GM10248 (cell line): ENCODE results near the gene HOXA6.

Experiments used
- CTCF ChIA-PET: fragments of 300-600 bp; sonication (Branson Sonifier 250); formaldehyde crosslinking; extraction: SDS; loops from one replicate; lab custom pipeline; 2021; ENCODE audit warnings: antibody characterized with exemption; lab: Yijun Ruan, JAX
- POLR2A ChIA-PET: fragments of 350-650 bp; sonication (Branson Sonifier 250); formaldehyde crosslinking; extraction: SDS; loops from one replicate; lab custom pipeline; 2020; ENCODE audit warnings: antibody characterized with exemption; lab: Yijun Ruan, JAX
- DNase-seq: peaks from one replicate; pipeline ENCODE4 v3.0.0; 2012; ENCODE audit errors: extremely low spot score
- TF ChIP-seq, protein P1 (sequence below): IDR thresholded peaks from 2 replicates; pipeline ENCODE4 v1.5.1; 2012; ENCODE audit warnings: mild to moderate bottlenecking, low read depth; ENCODE audit errors: extremely low read depth, missing control alignments, control extremely low read depth

HOXA6 gene

GRCh38 chr7:27110186-27111031 lies 37.2 kb downstream of the HOXA6 start:
- DNase-seq = no peak
- CTCF ChIA-PET = interaction anchor here (0.9 to 1.2 kb wide), 4 partner anchors 9 to 86 kb away, joined by 3 to 4 read pairs (median 3); partner anchors contain the start of gene HOXA4
- POLR2A ChIA-PET = no interaction called here
- TF ChIP-seq, protein P1, sequence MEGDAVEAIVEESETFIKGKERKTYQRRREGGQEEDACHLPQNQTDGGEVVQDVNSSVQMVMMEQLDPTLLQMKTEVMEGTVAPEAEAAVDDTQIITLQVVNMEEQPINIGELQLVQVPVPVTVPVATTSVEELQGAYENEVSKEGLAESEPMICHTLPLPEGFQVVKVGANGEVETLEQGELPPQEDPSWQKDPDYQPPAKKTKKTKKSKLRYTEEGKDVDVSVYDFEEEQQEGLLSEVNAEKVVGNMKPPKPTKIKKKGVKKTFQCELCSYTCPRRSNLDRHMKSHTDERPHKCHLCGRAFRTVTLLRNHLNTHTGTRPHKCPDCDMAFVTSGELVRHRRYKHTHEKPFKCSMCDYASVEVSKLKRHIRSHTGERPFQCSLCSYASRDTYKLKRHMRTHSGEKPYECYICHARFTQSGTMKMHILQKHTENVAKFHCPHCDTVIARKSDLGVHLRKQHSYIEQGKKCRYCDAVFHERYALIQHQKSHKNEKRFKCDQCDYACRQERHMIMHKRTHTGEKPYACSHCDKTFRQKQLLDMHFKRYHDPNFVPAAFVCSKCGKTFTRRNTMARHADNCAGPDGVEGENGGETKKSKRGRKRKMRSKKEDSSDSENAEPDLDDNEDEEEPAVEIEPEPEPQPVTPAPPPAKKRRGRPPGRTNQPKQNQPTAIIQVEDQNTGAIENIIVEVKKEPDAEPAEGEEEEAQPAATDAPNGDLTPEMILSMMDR = no peak

DNA sequence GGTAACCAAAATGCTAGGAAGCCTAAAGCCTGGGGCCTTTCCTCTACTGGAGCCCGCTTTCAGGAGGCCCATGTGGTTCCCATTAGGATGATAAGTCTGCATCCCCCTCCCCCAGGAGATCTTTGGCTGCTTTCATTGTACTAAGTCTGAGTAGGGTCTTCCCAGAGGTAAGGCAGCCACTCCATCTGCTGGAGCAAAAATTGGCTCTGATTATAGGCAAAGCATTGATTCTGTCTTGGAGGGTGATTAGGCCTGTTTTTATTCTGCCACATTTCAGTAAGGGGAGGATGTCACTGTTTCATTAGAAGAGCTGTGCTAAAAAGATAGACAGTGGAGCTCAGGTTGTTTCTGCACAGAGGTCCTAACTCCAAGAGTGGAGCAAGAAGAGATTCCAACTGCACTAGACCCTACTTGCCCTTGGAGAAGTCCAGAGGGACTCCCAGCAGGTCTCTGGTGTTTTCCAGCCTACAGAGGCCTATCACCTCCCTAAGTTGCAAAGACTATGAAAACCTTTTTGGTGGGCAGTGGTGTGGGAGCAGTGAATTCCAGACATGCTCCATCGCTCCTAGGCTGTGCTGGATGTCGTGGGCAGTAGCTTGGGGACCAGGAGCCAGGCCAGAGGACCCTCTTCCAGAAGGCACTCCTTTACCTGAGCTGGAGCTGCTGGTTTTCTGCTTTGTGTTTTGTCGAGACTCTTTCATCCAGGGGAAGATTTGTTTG lies 37.9 kb downstream of the HOXA6 start:
- CTCF ChIA-PET = interaction anchor here (0.9 to 1.2 kb wide), 3 partner anchors 9 to 427 kb away, joined by 3 read pairs; partner anchors contain the start of gene HOXA4
- POLR2A ChIA-PET = no interaction called here
- DNase-seq = no peak
- TF ChIP-seq, protein P1 = no peak

DNA sequence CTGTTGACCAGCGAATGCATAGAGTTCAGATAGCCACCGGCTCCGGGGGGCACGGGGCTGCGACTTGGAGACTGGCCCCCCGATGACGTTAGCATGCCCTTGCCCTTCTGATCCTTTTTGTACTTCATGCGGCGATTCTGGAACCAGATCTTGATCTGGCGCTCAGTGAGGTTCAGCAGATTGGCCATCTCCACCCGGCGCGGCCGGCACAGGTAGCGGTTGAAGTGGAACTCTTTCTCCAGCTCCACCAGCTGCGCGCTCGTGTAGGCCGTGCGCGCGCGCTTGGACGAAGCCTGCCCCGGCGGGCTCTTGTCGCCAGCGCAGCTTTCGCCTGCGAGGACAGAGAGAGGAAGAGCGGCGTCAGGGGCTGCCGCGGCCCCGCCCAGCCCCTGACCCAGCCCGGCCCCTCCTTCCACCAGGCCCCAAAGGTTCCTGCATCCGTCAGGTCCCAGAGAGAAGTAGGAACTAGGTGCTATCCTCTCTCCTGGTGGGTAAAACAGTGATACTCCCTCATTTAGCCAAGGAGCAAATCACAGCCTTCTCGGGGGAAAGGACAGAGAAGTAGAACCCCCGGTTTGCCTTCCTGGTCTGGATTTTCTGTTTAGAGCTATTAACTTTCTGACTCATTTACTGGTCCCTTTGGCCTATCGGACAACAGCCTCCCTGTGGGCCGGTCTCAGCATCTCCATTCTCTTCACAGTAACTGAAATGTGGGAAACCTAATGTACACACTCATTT lies 39.0 kb downstream of the HOXA6 start:
- ChIA-PET CTCF (interaction anchor here (0.7 to 1.1 kb wide), 3 partner anchors 9 to 426 kb away, joined by 3 read pairs; no protein-coding TSS in a partner anchor), POLR2A (no interaction called here)
- TF ChIP-seq, protein P1 = no peak
- DNase-seq = no peak

DNA sequence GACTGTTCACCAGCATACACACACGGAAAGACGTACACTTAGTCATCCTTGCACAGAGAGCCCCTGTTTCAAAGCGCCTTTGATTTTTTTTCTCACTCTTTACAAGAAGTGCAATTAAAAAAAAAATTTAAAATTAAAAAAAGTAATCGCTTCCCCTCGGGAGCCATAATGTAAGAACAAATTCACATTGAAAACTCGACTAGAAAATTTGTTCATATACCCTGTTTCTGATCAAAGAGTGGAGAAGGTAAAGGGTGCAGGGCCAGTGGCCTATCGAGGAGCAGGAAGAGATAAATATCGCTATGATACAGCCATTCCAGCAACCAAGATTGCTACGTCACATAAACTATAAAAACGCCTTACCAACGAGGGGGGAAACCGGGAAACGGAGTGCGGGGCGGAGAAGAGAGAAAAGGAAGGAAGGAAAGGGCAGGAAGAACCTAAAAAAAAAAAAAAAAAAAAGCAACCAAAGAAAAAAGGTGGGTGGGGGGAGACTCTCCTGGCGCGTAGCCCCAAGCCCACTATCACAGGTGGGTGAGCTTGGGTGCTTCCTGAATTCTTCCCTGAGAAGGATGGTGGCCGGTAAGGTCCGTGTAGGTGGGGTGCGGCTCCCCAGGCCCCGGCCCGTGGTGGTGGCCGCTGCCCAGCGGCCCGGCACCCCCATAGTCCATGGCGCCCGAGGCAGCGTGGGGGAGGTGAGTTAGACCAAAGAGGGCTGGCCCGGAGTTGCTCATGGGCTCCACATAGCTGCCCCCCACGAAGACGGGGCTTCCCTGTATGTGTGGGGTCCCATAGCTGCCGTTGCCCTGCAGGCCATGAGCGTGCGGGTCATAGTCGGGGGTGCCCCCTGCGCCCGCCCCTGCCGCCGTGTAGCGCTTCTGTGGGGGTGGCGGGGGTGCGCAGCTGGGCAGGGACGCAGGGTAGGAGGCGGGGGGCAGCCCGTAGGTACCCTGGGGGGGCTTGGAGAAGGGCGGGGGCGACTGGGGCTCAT lies 39.9 kb downstream of the HOXA6 start:
- no peak for DNase-seq
- CTCF ChIA-PET = interaction anchor here (0.7 kb wide), 1 partner anchor 9 kb away, joined by 3 read pairs; no protein-coding TSS in a partner anchor
- POLR2A ChIA-PET = no interaction called here
- TF ChIP-seq, protein P1 = no peak

GRCh38 chr7:27106901-27107240 lies 40.7 kb downstream of the HOXA6 start:
- DNase-seq = no peak
- TF ChIP-seq, protein P1 = no peak
- CTCF ChIA-PET = interaction anchor here (1.7 kb wide), 1 partner anchor 10 kb away, joined by 8 read pairs; the partner anchor contains the start of gene HOXA1
- POLR2A ChIA-PET = no interaction called here
